ENCODE results near the gene KLK14. TPM values are rescaled to one million over a fixed set of nuclear protein-coding genes. Genes with fewer than 3 reads are reported as not detected.

KLK14 gene
- total RNA-seq, 1 experiment from 2014 or later, result 0.30 TPM

GRCh38 chr19:51093101-51093500 is 10.4 kb upstream of the KLK14 start:
- intact Hi-C loops (cut with micrococcal nuclease), result loop anchor here (10.0 kb wide), 1 partner anchor 288 kb away; no protein-coding TSS in a partner anchor
- ChIA-PET CTCF (interaction anchor here (0.6 to 0.9 kb wide), 3 partner anchors 71 to 380 kb away, joined by 3 read pairs; no protein-coding TSS in a partner anchor), POLR2A (no interaction called here)
- peaks cover 11% of the 10 kb centered on the region for H3K36me3 Mint-ChIP-seq (ENCODE audit: insufficient read depth, unreplicated experiment)
- no peak for TF ChIP-seq CTCF (IDR thresholded peaks at IDR 0.05; ENCODE audit: unreplicated experiment)
- H3K27ac Mint-ChIP-seq (ENCODE audit: low read depth, unreplicated experiment), result no peak overlapping the region
- DNase-seq (ENCODE audit: unreplicated experiment), result no peak
- BruUV-seq (replicated peaks), result no TSS peak
- no peak overlapping the region for H3K4me3 Mint-ChIP-seq (ENCODE audit: unreplicated experiment)
- H3K27me3 Mint-ChIP-seq (ENCODE audit: insufficient read depth, unreplicated experiment), result no peaks in the 10 kb centered on the region
- peaks cover 18% of the 10 kb centered on the region for H3K4me1 Mint-ChIP-seq (ENCODE audit: insufficient read depth, unreplicated experiment)
- H3K9me3 Mint-ChIP-seq (ENCODE audit: unreplicated experiment), result no peaks in the 10 kb centered on the region

GRCh38 chr19:51091895-51092873 is 9.5 kb upstream of the KLK14 start:
- Mint-ChIP-seq H3K27me3 (ENCODE audit: insufficient read depth, unreplicated experiment) (no peaks in the 10 kb centered on the region), H3K27ac (ENCODE audit: low read depth, unreplicated experiment) (no peak overlapping the region), H3K36me3 (ENCODE audit: insufficient read depth, unreplicated experiment) (peaks cover 11% of the 10 kb centered on the region), H3K4me1 (ENCODE audit: insufficient read depth, unreplicated experiment) (peaks cover 17% of the 10 kb centered on the region), H3K4me3 (ENCODE audit: unreplicated experiment) (no peak overlapping the region), H3K9me3 (ENCODE audit: unreplicated experiment) (no peaks in the 10 kb centered on the region)
- intact Hi-C loops (cut with micrococcal nuclease), result loop anchor here (10.0 kb wide), 1 partner anchor 287 kb away; no protein-coding TSS in a partner anchor
- BruUV-seq (replicated peaks), result no TSS peak
- CTCF ChIA-PET, result interaction anchor here (0.6 to 0.9 kb wide), 2 partner anchors 70 to 71 kb away, joined by 3 read pairs; no protein-coding TSS in a partner anchor
- TF ChIP-seq CTCF (IDR thresholded peaks at IDR 0.05; ENCODE audit: unreplicated experiment), result no peak
- DNase-seq (ENCODE audit: unreplicated experiment), result no peak
- POLR2A ChIA-PET, result interaction anchor here (0.6 kb wide), 1 partner anchor 95 kb away, joined by 4 read pairs; no protein-coding TSS in a partner anchor

- intact Hi-C loops (cut with micrococcal nuclease), result loop anchor here (10.0 kb wide), 1 partner anchor 286 kb away; no protein-coding TSS in a partner anchor
- no peak for DNase-seq (ENCODE audit: unreplicated experiment)
- Mint-ChIP-seq H3K4me3 (ENCODE audit: unreplicated experiment) (no peak overlapping the region), H3K4me1 (ENCODE audit: insufficient read depth, unreplicated experiment) (peaks cover 10% of the 10 kb centered on the region), H3K9me3 (ENCODE audit: unreplicated experiment) (no peaks in the 10 kb centered on the region), H3K27ac (ENCODE audit: low read depth, unreplicated experiment) (no peak overlapping the region), H3K27me3 (ENCODE audit: insufficient read depth, unreplicated experiment) (no peaks in the 10 kb centered on the region), H3K36me3 (ENCODE audit: insufficient read depth, unreplicated experiment) (peaks cover 6% of the 10 kb centered on the region)
- ChIA-PET CTCF (interaction anchor here (0.6 kb wide), 1 partner anchor 67 kb away, joined by 4 read pairs; no protein-coding TSS in a partner anchor), POLR2A (no interaction called here)
- BruUV-seq (replicated peaks), result no TSS peak
- no peak for TF ChIP-seq CTCF (IDR thresholded peaks at IDR 0.05; ENCODE audit: unreplicated experiment)
Observed at GRCh38 chr19:51091126-51091525, 8.4 kb upstream of the KLK14 start.

GRCh38 chr19:51090471-51090870 is 7.8 kb upstream of the KLK14 start:
- no peak overlapping the region for H3K4me3 Mint-ChIP-seq (ENCODE audit: unreplicated experiment)
- peaks cover 10% of the 10 kb centered on the region for H3K4me1 Mint-ChIP-seq (ENCODE audit: insufficient read depth, unreplicated experiment)
- H3K9me3 Mint-ChIP-seq (ENCODE audit: unreplicated experiment), result no peaks in the 10 kb centered on the region
- intact Hi-C loops (cut with micrococcal nuclease), result loop anchor here (10.0 kb wide), 1 partner anchor 286 kb away; no protein-coding TSS in a partner anchor
- peaks cover 6% of the 10 kb centered on the region for H3K36me3 Mint-ChIP-seq (ENCODE audit: insufficient read depth, unreplicated experiment)
- no TSS peak for BruUV-seq (replicated peaks)
- no peak overlapping the region for H3K27ac Mint-ChIP-seq (ENCODE audit: low read depth, unreplicated experiment)
- ChIA-PET POLR2A (no interaction called here), CTCF (interaction anchor here (0.6 to 0.9 kb wide), 5 partner anchors 9 to 176 kb away, joined by 3 to 5 read pairs (median 4); no protein-coding TSS in a partner anchor)
- no peaks in the 10 kb centered on the region for H3K27me3 Mint-ChIP-seq (ENCODE audit: insufficient read depth, unreplicated experiment)
- DNase-seq (ENCODE audit: unreplicated experiment), result no peak
- no peak for TF ChIP-seq CTCF (IDR thresholded peaks at IDR 0.05; ENCODE audit: unreplicated experiment)
